Osteoblast (primary cell): ENCODE data around the gene RIMBP2. TPM values are rescaled to one million over a fixed set of nuclear protein-coding genes. Genes with fewer than 3 reads are reported as not detected.

Experiments
- DNase-seq: peaks from one replicate; pipeline ENCODE4 v3.0.0; 2011; ENCODE audit warnings: low spot score, mixed read lengths; ENCODE audit not compliant: insufficient read length; ENCODE audit errors: missing footprints
- H2AFZ ChIP-seq: 2 replicates; pipeline ENCODE4 v1.6.0; 2011; ENCODE audit warnings: mild to moderate bottlenecking, low read length
- H3K27ac ChIP-seq: 2 replicates; pipeline ENCODE4 v1.5.1; 2011; ENCODE audit warnings: mild to moderate bottlenecking, low read depth, low read length, moderate library complexity
- H3K27me3 ChIP-seq: 2 replicates; pipeline ENCODE4 v1.6.0; 2012; ENCODE audit warnings: mild to moderate bottlenecking, control low read depth, inconsistent platforms, low read length, moderate library complexity; ENCODE audit not compliant: insufficient read depth
- H3K36me3 ChIP-seq: 2 replicates; pipeline ENCODE4 v1.5.1; 2011; ENCODE audit warnings: mild to moderate bottlenecking, low read length, control low read depth, moderate library complexity; ENCODE audit not compliant: insufficient read depth
- H3K4me1 ChIP-seq: 2 replicates; pipeline ENCODE4 v1.5.1; 2011; ENCODE audit warnings: mild to moderate bottlenecking, low read length, control low read depth, moderate library complexity; ENCODE audit not compliant: insufficient read depth
- H3K4me2 ChIP-seq: 2 replicates; pipeline ENCODE4 v1.6.0; 2011; ENCODE audit warnings: mild to moderate bottlenecking, low read length; ENCODE audit not compliant: insufficient read depth
- H3K4me3 ChIP-seq: fragments of 200-600 bp; sonication (generic); 3 replicates; pipeline ENCODE4 v1.5.1; 2012; ENCODE audit warnings: mild to moderate bottlenecking, low read length, inconsistent platforms; ENCODE audit not compliant: insufficient read depth
- H3K79me2 ChIP-seq: 2 replicates; pipeline ENCODE4 v1.6.0; 2012; ENCODE audit warnings: mild to moderate bottlenecking, low read length, control low read depth, inconsistent platforms; ENCODE audit not compliant: insufficient read depth
- H3K9me3 ChIP-seq: 2 replicates; pipeline ENCODE4 v1.5.1; 2011; ENCODE audit warnings: low read depth, low read length, control low read depth
- H4K20me1 ChIP-seq: 2 replicates; pipeline ENCODE4 v1.6.0; 2012; ENCODE audit warnings: mild to moderate bottlenecking, low read length, control low read depth; ENCODE audit not compliant: insufficient read depth
- CTCF ChIP-seq: IDR thresholded peaks from 2 replicates; pipeline ENCODE4 v1.5.1; 2011; ENCODE audit warnings: mild to moderate bottlenecking, low read depth, low read length, moderate library complexity; ENCODE audit errors: extremely low read depth
- total RNA-seq: library from RNA; depleted of rRNA; stranded (reverse); fragments of >200 nt; gene quantifications from 2 replicates; pipeline ENCODE4 v1.2.3, GENCODE V29; 2012

RIMBP2 gene
- total RNA-seq, 1 donor, result not detected

DNA sequence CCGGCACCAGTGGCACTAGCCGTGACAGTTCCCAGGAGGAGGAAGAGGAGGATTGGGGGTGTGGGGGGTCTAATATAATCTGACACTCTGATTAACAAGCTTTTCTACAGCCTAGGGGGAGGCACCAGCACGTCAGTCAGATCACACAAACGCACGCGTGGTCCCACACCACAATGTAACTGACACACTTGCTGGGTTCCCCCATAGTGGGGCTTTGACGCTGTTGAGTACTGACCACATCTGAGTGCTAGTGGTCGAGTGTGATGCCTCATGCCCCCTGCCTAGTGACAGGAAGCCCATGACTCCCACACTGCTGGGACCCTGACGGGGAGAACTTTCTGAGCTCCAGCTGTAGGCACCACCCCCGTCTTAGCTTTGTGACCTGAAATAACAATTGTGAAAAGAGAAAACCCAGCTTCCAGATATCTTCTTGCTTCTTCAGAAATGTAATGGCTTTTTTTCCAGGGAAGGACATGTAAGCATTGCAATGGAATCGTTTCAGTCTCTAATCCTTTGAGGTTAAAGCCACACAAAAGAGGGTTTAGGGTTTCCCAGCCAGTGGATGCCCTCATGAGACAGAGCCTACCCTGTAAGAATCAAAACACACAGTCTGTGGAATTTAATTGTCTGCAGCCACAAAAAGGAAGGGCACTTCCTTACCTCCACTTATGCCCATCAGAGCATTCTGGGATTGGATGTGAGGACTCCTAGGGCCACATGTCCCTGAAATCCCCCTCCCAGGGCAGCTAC lies 194.5 kb downstream of the RIMBP2 start:
- Histone ChIP-seq H3K4me1 (no peaks in the 10 kb centered on the region), H3K4me3 (no peak overlapping the region), H3K36me3 (no peaks in the 10 kb centered on the region), H3K27me3 (no peaks in the 10 kb centered on the region), H3K9me3 (no peaks in the 10 kb centered on the region), H3K79me2 (no peaks in the 10 kb centered on the region), H4K20me1 (no peaks in the 10 kb centered on the region), H2AFZ (no peak overlapping the region), H3K4me2 (no peak overlapping the region), H3K27ac (no peak overlapping the region)
- TF ChIP-seq CTCF, result no peak
- DNase-seq, result no peak

- H3K27me3 ChIP-seq, result no peaks in the 10 kb centered on the region
Measured at GRCh38 chr12:130520784-130521183, 195.3 kb downstream of the RIMBP2 start.

GRCh38 chr12:130517588-130517987 lies 198.5 kb downstream of the RIMBP2 start:
- no peaks in the 10 kb centered on the region for H3K27me3 ChIP-seq
- no peak for TF ChIP-seq CTCF

More at GRCh38 chr12:130520784-130521183, 195.3 kb downstream of the RIMBP2 start:
- no peaks in the 10 kb centered on the region for H3K79me2 ChIP-seq
- no peak for DNase-seq
- no peak overlapping the region for H3K4me3 ChIP-seq
- TF ChIP-seq CTCF, result no peak
- H2AFZ ChIP-seq, result no peak overlapping the region
- H4K20me1 ChIP-seq, result no peaks in the 10 kb centered on the region
- no peak overlapping the region for H3K27ac ChIP-seq
- peaks cover 2% of the 10 kb centered on the region for H3K9me3 ChIP-seq
- no peaks in the 10 kb centered on the region for H3K36me3 ChIP-seq
- no peaks in the 10 kb centered on the region for H3K4me1 ChIP-seq
- no peak overlapping the region for H3K4me2 ChIP-seq

GRCh38 chr12:130514149-130514551 lies 201.9 kb downstream of the RIMBP2 start:
- H2AFZ ChIP-seq, result no peak overlapping the region
- no peaks in the 10 kb centered on the region for H3K4me1 ChIP-seq
- H3K27me3 ChIP-seq, result no peaks in the 10 kb centered on the region
- DNase-seq, result no peak
- H3K27ac ChIP-seq, result no peak overlapping the region
- no peak overlapping the region for H3K4me3 ChIP-seq
- H4K20me1 ChIP-seq, result no peaks in the 10 kb centered on the region
- no peaks in the 10 kb centered on the region for H3K36me3 ChIP-seq
- no peaks in the 10 kb centered on the region for H3K79me2 ChIP-seq
- TF ChIP-seq CTCF, result no peak
- peaks cover 2% of the 10 kb centered on the region for H3K9me3 ChIP-seq
- no peak overlapping the region for H3K4me2 ChIP-seq

More at GRCh38 chr12:130517588-130517987, 198.5 kb downstream of the RIMBP2 start:
- Histone ChIP-seq H3K27ac (no peak overlapping the region), H3K36me3 (no peaks in the 10 kb centered on the region), H3K4me1 (no peaks in the 10 kb centered on the region), H3K79me2 (no peaks in the 10 kb centered on the region), H3K9me3 (peaks cover 2% of the 10 kb centered on the region), H4K20me1 (no peaks in the 10 kb centered on the region), H3K4me3 (no peak overlapping the region), H3K4me2 (no peak overlapping the region), H2AFZ (no peak overlapping the region)
- no peak for DNase-seq
